SJCRH30 (cell line): Measurements from ENCODE around the gene DSCAML1. TPM values are rescaled to one million over a fixed set of nuclear protein-coding genes. Genes with fewer than 3 reads are reported as not detected.
A peak's percentile ranks its signal among the peaks of the same experiment; 100 is the strongest.
"Not testable (repeated sequence)": the region's sequence is repeated elsewhere in the genome, so short reads cannot be mapped to it uniquely, and the experiment has no call there.

Experiments used
- DNase-seq, 2 experiments: peaks; one replicate each; pipeline ENCODE4 v3.0.0-alpha.2; 2015 to 2020
- H3K27ac ChIP-seq: fragments of 250-450 bp; sonication (Bioruptor Pico); 2 replicates; pipeline ENCODE4 v1.5.1; 2020; ENCODE audit warnings: mild to moderate bottlenecking, moderate library complexity
- H3K27me3 ChIP-seq: fragments of 250-450 bp; sonication (Bioruptor Pico); 2 replicates; pipeline ENCODE4 v1.5.1; 2020; ENCODE audit warnings: mild to moderate bottlenecking, moderate library complexity
- H3K36me3 ChIP-seq: fragments of 250-450 bp; sonication (Bioruptor Pico); 2 replicates; pipeline ENCODE4 v1.5.1; 2020; ENCODE audit warnings: mild to moderate bottlenecking, moderate library complexity
- H3K4me1 ChIP-seq: fragments of 250-450 bp; sonication (Bioruptor Pico); 2 replicates; pipeline ENCODE4 v1.5.1; 2020; ENCODE audit warnings: mild to moderate bottlenecking, moderate library complexity
- H3K4me3 ChIP-seq: fragments of 250-450 bp; sonication (Bioruptor Pico); 2 replicates; pipeline ENCODE4 v1.5.1; 2020; ENCODE audit warnings: mild to moderate bottlenecking, moderate library complexity
- H3K9me3 ChIP-seq: fragments of 250-450 bp; sonication (Bioruptor Pico); replicated peaks from 2 replicates; pipeline ENCODE4 v1.5.1; 2020; ENCODE audit warnings: mild to moderate bottlenecking, moderate library complexity
- total RNA-seq: library from RNA; depleted of rRNA; stranded (reverse); fragments of >200 nt; shearing (Covaris generic); gene quantifications from 2 replicates; pipeline ENCODE4 v1.2.3, GENCODE V29; 2014

The DSCAML1 gene
- total RNA-seq, 1 experiment from 2014 or later, result not detected

- H3K36me3 ChIP-seq, result no peaks in the 10 kb centered on the region
- H3K4me3 ChIP-seq, result no peak overlapping the region
- H3K9me3 ChIP-seq, result no peaks in the 10 kb centered on the region
- no peak for DNase-seq
- H3K27ac ChIP-seq, result no peak overlapping the region
- no peaks in the 10 kb centered on the region for H3K27me3 ChIP-seq
- peaks cover 7% of the 10 kb centered on the region; the same call in 1 of the 2 replicates for H3K4me1 ChIP-seq
Measured at GRCh38 chr11:117815262-117815803, 18.3 kb upstream of the DSCAML1 start.

- no peaks in the 10 kb centered on the region for H3K36me3 ChIP-seq
- H3K4me1 ChIP-seq, result peaks cover 7% of the 10 kb centered on the region; the same call in 1 of the 2 replicates
- no peaks in the 10 kb centered on the region for H3K27me3 ChIP-seq
- no peaks in the 10 kb centered on the region for H3K9me3 ChIP-seq
- no peak for DNase-seq
- no peak overlapping the region for H3K4me3 ChIP-seq
- H3K27ac ChIP-seq, result no peak overlapping the region
Measured at GRCh38 chr11:117814766-117815261, 17.8 kb upstream of the DSCAML1 start.

- peaks cover 7% of the 10 kb centered on the region; the same call in 1 of the 2 replicates for H3K4me1 ChIP-seq
- DNase-seq, result no peak
Measured at GRCh38 chr11:117814204-117814765, 17.3 kb upstream of the DSCAML1 start.

GRCh38 chr11:117810056-117810451 lies 13.0 kb upstream of the DSCAML1 start:
- DNase-seq, H3K36me3 ChIP-seq, H3K27ac ChIP-seq, H3K27me3 ChIP-seq, H3K4me3 ChIP-seq, H3K9me3 ChIP-seq, H3K4me1 ChIP-seq: not testable (repeated sequence)

More at GRCh38 chr11:117814204-117814765, 17.3 kb upstream of the DSCAML1 start:
- H3K27ac ChIP-seq, result no peak overlapping the region
- no peaks in the 10 kb centered on the region for H3K36me3 ChIP-seq
- H3K4me3 ChIP-seq, result no peak overlapping the region
- H3K27me3 ChIP-seq, result no peaks in the 10 kb centered on the region
- H3K9me3 ChIP-seq, result no peaks in the 10 kb centered on the region

GRCh38 chr11:117809236-117810055 lies 12.4 kb upstream of the DSCAML1 start:
- Histone ChIP-seq H3K36me3 (no peaks in the 10 kb centered on the region), H3K4me3 (no peak overlapping the region), H3K9me3 (no peaks in the 10 kb centered on the region), H3K27ac (no peak overlapping the region), H3K4me1 (no peaks in the 10 kb centered on the region), H3K27me3 (no peaks in the 10 kb centered on the region)
- DNase-seq, result peak; percentile 48 to 60

GRCh38 chr11:117808784-117809183 lies 11.8 kb upstream of the DSCAML1 start:
- H3K27ac ChIP-seq, result no peak overlapping the region
- no peaks in the 10 kb centered on the region for H3K36me3 ChIP-seq
- no peaks in the 10 kb centered on the region for H3K9me3 ChIP-seq
- no peak for DNase-seq
- H3K4me1 ChIP-seq, result no peaks in the 10 kb centered on the region
- no peak overlapping the region for H3K4me3 ChIP-seq
- H3K27me3 ChIP-seq, result no peaks in the 10 kb centered on the region

- Histone ChIP-seq H3K9me3 (no peaks in the 10 kb centered on the region), H3K4me3 (no peak overlapping the region), H3K36me3 (no peaks in the 10 kb centered on the region), H3K27me3 (no peaks in the 10 kb centered on the region), H3K27ac (no peak overlapping the region), H3K4me1 (no peaks in the 10 kb centered on the region)
- peak; percentile 33 to 69 for DNase-seq
Measured at GRCh38 chr11:117807482-117808327, 10.7 kb upstream of the DSCAML1 start.

GRCh38 chr11:117806846-117807245 lies 9.8 kb upstream of the DSCAML1 start:
- H3K27me3 ChIP-seq, result no peaks in the 10 kb centered on the region
- no peak overlapping the region for H3K4me3 ChIP-seq
- no peaks in the 10 kb centered on the region for H3K4me1 ChIP-seq
- H3K27ac ChIP-seq, result no peak overlapping the region
- no peak for DNase-seq
- no peaks in the 10 kb centered on the region for H3K36me3 ChIP-seq
- no peaks in the 10 kb centered on the region for H3K9me3 ChIP-seq

- H3K4me3 ChIP-seq, result no peak overlapping the region
- H3K27ac ChIP-seq, result no peak overlapping the region
- no peaks in the 10 kb centered on the region for H3K36me3 ChIP-seq
- H3K9me3 ChIP-seq, result no peaks in the 10 kb centered on the region
- H3K27me3 ChIP-seq, result no peaks in the 10 kb centered on the region
- no peaks in the 10 kb centered on the region for H3K4me1 ChIP-seq
- DNase-seq, result no peak
Measured at GRCh38 chr11:117805045-117805444, 8.0 kb upstream of the DSCAML1 start.

- no peaks in the 10 kb centered on the region for H3K4me1 ChIP-seq
- H3K36me3 ChIP-seq, result no peaks in the 10 kb centered on the region
- no peaks in the 10 kb centered on the region for H3K9me3 ChIP-seq
- H3K27ac ChIP-seq, result no peak overlapping the region
- H3K4me3 ChIP-seq, result no peak overlapping the region
- no peak for DNase-seq
- no peaks in the 10 kb centered on the region for H3K27me3 ChIP-seq
Measured at GRCh38 chr11:117803896-117804295, 6.9 kb upstream of the DSCAML1 start.

GRCh38 chr11:117799634-117800033 lies 2.6 kb upstream of the DSCAML1 start:
- H3K4me1 ChIP-seq, result no peaks in the 10 kb centered on the region
- H3K9me3 ChIP-seq, result no peaks in the 10 kb centered on the region
- H3K27me3 ChIP-seq, result no peaks in the 10 kb centered on the region
- no peaks in the 10 kb centered on the region for H3K36me3 ChIP-seq
- no peak overlapping the region for H3K4me3 ChIP-seq
- H3K27ac ChIP-seq, result no peak overlapping the region
- DNase-seq, result no peak

- no peaks in the 10 kb centered on the region for H3K27me3 ChIP-seq
- H3K36me3 ChIP-seq, result no peaks in the 10 kb centered on the region
- no peak overlapping the region for H3K4me3 ChIP-seq
- no peaks in the 10 kb centered on the region for H3K4me1 ChIP-seq
- no peaks in the 10 kb centered on the region for H3K9me3 ChIP-seq
- DNase-seq, result no peak
- H3K27ac ChIP-seq, result no peak overlapping the region
Measured at GRCh38 chr11:117796456-117796871, 552 bp downstream of the DSCAML1 start.

- no peaks in the 10 kb centered on the region for H3K4me1 ChIP-seq
- no peak overlapping the region for H3K4me3 ChIP-seq
Measured at GRCh38 chr11:117795638-117796455, 1.2 kb downstream of the DSCAML1 start.

More at GRCh38 chr11:117795638-117796455, 1.2 kb downstream of the DSCAML1 start:
- no peak overlapping the region for H3K27ac ChIP-seq
- no peaks in the 10 kb centered on the region for H3K36me3 ChIP-seq
- no peaks in the 10 kb centered on the region for H3K27me3 ChIP-seq
- no peaks in the 10 kb centered on the region for H3K9me3 ChIP-seq
- no peak for DNase-seq
